NB4 (cell line): Measurements from ENCODE around the gene REELD1.

Experiments used
- DNase-seq: peaks from one replicate; pipeline ENCODE4 v3.0.0; 2010; ENCODE audit warnings: low read depth
- H3K4me3 ChIP-seq: one replicate; pipeline ENCODE4 v1.5.1; 2011; ENCODE audit warnings: mild to moderate bottlenecking, low read depth, low read length, moderate library complexity
- MYC ChIP-seq: IDR thresholded peaks from 2 replicates; pipeline ENCODE4 v1.6.1; 2011; ENCODE audit warnings: low read depth, low read length
- POLR2A ChIP-seq: IDR thresholded peaks from 2 replicates; pipeline ENCODE4 v1.6.1; 2011; ENCODE audit warnings: mild to moderate bottlenecking; ENCODE audit not compliant: insufficient read length; ENCODE audit errors: extremely low read depth
- TF ChIP-seq, protein P1 (sequence below): IDR thresholded peaks from one replicate; pipeline ENCODE4 v1.5.1; 2012; ENCODE audit warnings: low read depth, low read length
- TF ChIP-seq, protein P2 (sequence below): IDR thresholded peaks from 2 replicates; pipeline ENCODE4 v1.6.1; 2011; ENCODE audit warnings: low read depth, low read length

The REELD1 gene

DNA sequence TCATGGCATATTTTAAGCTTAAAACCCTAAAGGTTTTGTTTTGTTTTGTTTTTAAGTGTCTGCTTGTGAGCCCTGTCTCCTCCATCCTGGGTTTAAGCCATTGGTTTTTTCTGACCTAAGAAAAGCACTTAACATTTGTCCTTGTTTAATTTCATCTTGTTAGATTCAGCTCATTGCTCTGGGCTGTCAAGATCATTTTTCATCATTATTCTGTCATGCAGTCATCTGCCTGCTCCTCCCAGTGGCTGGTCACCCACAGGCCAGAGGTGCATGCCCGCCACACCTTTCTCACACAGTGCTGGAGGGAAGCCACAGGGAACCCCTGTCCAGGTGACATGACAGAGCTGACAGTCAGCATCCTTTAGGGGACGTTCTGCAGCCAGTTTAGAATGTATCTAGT, 11.7 kb upstream of the REELD1 start:
- H3K4me3 ChIP-seq = no peak overlapping the region
- TF ChIP-seq POLR2A = no peak
- TF ChIP-seq, protein P1, sequence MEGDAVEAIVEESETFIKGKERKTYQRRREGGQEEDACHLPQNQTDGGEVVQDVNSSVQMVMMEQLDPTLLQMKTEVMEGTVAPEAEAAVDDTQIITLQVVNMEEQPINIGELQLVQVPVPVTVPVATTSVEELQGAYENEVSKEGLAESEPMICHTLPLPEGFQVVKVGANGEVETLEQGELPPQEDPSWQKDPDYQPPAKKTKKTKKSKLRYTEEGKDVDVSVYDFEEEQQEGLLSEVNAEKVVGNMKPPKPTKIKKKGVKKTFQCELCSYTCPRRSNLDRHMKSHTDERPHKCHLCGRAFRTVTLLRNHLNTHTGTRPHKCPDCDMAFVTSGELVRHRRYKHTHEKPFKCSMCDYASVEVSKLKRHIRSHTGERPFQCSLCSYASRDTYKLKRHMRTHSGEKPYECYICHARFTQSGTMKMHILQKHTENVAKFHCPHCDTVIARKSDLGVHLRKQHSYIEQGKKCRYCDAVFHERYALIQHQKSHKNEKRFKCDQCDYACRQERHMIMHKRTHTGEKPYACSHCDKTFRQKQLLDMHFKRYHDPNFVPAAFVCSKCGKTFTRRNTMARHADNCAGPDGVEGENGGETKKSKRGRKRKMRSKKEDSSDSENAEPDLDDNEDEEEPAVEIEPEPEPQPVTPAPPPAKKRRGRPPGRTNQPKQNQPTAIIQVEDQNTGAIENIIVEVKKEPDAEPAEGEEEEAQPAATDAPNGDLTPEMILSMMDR = no peak
- TF ChIP-seq, protein P2, sequence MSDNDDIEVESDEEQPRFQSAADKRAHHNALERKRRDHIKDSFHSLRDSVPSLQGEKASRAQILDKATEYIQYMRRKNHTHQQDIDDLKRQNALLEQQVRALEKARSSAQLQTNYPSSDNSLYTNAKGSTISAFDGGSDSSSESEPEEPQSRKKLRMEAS = no peak
- no peak for TF ChIP-seq MYC
- DNase-seq = no peak

DNA sequence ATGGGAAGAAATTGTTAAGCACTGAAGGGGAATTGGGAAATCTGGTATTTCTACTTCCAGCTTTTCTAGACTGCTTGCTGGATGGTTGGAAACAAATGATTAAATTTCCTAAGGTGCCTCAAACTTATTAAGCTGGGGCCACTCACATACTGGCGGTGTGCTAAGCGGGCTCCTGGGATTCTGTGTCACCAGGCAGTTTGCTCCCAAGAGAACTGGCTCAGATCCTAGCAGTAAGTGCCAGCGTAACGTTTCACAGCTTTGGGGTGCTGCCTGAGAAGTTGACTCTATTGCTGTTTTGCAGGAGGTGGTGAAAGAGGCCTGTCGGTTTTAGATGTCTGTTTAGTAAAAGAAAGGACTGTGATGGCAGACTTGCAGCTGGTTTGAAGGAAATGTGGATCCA, 6.9 kb upstream of the REELD1 start:
- TF ChIP-seq MYC = no peak
- TF ChIP-seq, protein P2 = no peak
- no peak for TF ChIP-seq POLR2A
- TF ChIP-seq, protein P1 = no peak
- no peak for DNase-seq
- H3K4me3 ChIP-seq = no peak overlapping the region

DNA sequence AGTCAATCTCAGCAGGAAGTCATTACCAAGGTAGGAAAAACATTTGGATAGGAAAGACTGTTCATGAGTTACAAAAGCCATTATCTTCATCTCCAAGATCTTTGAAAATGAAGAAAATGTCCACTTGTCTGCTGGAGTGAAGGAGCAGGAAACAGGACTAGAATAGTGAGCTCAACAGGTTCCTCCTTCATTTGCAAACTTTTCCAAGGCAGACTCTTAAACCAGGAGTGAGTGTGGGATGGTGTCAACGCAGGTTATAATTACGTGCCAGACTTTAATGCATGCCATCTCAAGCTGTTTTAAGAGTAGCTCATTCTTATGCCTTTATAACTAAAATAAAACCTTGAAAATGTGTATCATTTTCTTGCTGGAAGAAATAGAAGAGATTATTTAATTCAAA, 3.4 kb upstream of the REELD1 start:
- TF ChIP-seq, protein P2 = no peak
- TF ChIP-seq, protein P1 = no peak
- TF ChIP-seq POLR2A (no peak), MYC (no peak)
- no peak for DNase-seq
- H3K4me3 ChIP-seq = no peak overlapping the region

DNA sequence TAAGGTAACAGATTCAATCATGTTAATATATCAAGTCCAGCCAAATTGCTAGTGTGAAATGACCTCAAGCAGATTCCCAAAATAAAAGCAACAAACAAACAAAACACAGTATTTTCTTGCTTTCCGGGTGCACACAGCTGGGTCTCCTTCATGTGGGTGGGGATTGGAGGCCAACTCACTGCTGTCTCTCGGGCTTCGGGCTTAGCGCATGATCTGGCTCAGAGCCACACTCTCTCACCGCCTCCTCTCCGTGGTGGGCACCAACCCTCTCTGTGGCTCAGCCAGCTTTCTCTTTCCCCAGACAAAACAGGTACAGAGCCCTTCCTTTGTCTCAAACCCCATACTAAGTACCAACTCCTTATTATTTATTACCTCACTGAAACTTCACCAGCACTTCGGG, 2.9 kb upstream of the REELD1 start:
- H3K4me3 ChIP-seq = no peak overlapping the region
- no peak for DNase-seq
- TF ChIP-seq, protein P2 = no peak
- no peak for TF ChIP-seq POLR2A
- no peak for TF ChIP-seq MYC
- TF ChIP-seq, protein P1 = no peak

DNA sequence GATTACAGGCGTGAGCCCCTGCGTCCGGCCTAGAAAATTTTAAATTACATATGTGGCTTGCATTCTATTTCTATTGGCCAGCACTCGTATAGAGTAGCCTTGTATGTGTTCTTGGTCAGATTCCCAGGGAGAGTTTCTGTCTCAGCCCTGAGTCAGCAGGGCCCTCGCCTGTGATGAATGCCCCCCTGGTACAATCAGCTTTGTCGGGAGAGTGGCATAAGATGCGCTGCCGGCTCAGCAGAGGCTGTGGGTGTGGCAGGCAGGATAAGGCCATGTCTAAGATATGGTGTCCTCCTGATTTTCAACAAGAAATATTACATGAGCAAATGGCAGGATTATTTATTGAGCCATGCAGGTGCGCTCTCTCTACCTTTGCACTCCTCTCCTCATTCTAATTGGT, 1.6 kb upstream of the REELD1 start:
- no peak overlapping the region for H3K4me3 ChIP-seq
- no peak for TF ChIP-seq MYC
- TF ChIP-seq, protein P2 = no peak
- TF ChIP-seq, protein P1 = no peak
- TF ChIP-seq POLR2A = no peak
- no peak for DNase-seq

DNA sequence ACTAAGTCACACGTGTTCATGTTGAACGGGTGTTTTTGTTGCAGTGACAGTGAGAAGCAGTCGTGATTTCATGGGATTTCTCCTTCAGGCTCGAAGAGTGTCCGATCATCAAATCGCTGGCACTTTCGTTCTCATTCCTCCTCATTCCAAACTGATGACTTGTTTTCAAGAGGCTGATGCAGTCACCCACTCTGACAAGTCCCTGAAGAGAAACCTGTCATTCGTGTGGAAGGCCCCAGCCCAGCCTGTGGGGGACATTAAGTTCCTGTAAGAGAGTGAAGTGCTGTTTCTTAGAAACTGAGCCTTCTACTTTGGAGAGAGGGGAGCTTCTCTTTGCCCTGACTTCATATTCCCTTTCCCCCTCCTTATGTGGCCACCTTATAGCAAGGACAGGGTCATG, 8.0 kb downstream of the REELD1 start:
- DNase-seq = no peak
- H3K4me3 ChIP-seq = no peak overlapping the region
- TF ChIP-seq, protein P1 = no peak
- TF ChIP-seq MYC = no peak
- TF ChIP-seq, protein P2 = no peak
- TF ChIP-seq POLR2A = no peak
